GM06990 (cell line): ENCODE data around the gene CHI3L2.

Experiments
- DNase-seq: peaks from one replicate; pipeline ENCODE4 v3.0.0-alpha.2; 2011; ENCODE audit not compliant: insufficient read length; ENCODE audit errors: extremely low read depth
- H3K27me3 ChIP-seq: replicated peaks from 2 replicates; pipeline ENCODE4 v1.6.0; 2011; ENCODE audit warnings: low read length; ENCODE audit not compliant: control insufficient read depth, insufficient read depth
- H3K36me3 ChIP-seq: 2 replicates; pipeline ENCODE4 v1.5.1; 2011; ENCODE audit warnings: low read length; ENCODE audit not compliant: control insufficient read depth, insufficient read depth
- H3K4me3 ChIP-seq: replicated peaks from 2 replicates; pipeline ENCODE4 v1.5.1; 2011; ENCODE audit warnings: low read depth, mild to moderate bottlenecking, control low read depth, low read length
- CTCF ChIP-seq: IDR thresholded peaks from 2 replicates; pipeline ENCODE4 v1.5.1; 2011; ENCODE audit warnings: low read length, control low read depth, mild to moderate bottlenecking, inconsistent platforms; ENCODE audit not compliant: insufficient read depth, poor library complexity, severe bottlenecking

Gene CHI3L2

DNA sequence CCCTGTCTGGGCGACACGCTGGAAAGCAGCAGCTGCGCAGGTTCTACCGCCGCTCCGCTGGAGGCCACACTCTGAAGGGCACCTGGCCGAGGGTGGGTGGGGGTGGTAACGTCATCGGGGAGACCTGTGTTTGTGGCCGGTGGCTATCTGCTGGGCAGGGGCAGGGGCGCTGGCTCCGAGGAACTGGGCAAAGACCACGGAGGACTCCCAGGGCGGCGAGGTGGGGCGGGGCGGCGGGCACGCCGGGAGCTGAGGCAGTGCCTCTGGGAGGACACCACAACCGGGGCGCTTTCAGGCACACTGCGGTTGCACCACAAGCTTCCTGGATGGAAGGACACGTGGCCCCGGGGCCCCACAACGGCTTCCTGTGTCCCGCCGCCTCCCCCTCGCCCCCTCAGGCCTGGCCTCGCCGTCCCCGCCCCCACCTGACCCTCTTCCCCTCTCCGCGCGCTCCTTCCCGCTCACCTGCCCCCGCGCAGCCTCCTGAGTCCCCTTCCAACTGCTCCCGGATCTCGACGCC lies 23.8 kb upstream of the CHI3L2 start:
- peak; percentile 93 for DNase-seq
- peaks cover 3% of the 10 kb centered on the region for H3K36me3 ChIP-seq
- peak overlapping the region; percentile 71 for H3K4me3 ChIP-seq
- no peaks in the 10 kb centered on the region for H3K27me3 ChIP-seq
- no peak for TF ChIP-seq CTCF

DNA sequence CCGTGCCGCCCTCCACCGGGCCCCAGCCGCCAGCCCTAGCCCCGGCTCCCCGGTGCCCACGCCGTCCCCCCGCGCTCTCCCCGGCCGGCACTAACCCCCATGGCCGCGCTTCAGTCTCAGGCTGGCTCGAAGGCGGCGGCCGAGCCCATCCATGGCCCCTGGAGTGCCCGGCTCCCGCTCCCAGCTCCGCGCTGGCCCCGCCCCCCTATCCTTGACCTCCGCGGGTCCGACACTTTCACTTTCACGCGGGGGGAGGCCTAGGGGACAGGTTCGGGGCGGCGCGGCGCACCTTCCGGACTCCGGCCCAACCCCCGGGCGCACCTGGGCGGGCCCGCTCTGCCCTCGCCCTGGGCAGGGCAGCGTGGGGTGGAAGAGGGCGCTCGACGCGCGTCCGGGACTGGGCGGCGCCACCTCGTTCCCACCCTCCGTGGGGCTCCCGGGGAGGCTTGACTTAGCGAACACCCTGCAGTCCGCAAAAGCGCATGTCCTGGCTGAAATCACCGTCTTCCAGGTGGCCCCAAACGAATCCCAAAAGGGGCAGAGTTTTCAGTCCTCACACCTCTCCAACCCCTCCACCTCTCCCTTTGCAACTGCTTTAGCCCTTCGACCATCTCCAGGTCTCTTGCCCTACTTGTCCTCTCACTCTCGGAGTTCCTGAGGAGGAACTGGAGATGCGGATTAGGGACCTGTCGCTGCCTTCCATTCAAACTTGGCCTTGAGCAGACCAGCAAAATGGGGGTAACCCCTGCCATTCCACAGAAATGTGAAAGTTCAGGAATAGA lies 23.1 kb upstream of the CHI3L2 start:
- peak overlapping the region; percentile 71 for H3K4me3 ChIP-seq
- DNase-seq = peak; percentile 93
- no peak for TF ChIP-seq CTCF
- H3K36me3 ChIP-seq = peaks cover 1% of the 10 kb centered on the region
- H3K27me3 ChIP-seq = no peaks in the 10 kb centered on the region

GRCh38 chr1:111204983-111205713 lies 22.4 kb upstream of the CHI3L2 start:
- peak overlapping the region; percentile 71 for H3K4me3 ChIP-seq

GRCh38 chr1:111205714-111206050 lies 21.8 kb upstream of the CHI3L2 start:
- TF ChIP-seq CTCF = no peak
- Histone ChIP-seq H3K36me3 (no peaks in the 10 kb centered on the region; the same call in 1 of the 2 replicates), H3K4me3 (no peak overlapping the region), H3K27me3 (no peaks in the 10 kb centered on the region)
- DNase-seq = peak; percentile 44

More at GRCh38 chr1:111204983-111205713, 22.4 kb upstream of the CHI3L2 start:
- TF ChIP-seq CTCF = no peak
- no peaks in the 10 kb centered on the region for H3K27me3 ChIP-seq
- peaks cover 1% of the 10 kb centered on the region for H3K36me3 ChIP-seq
- DNase-seq = peak; percentile 39

GRCh38 chr1:111208921-111209320 lies 18.6 kb upstream of the CHI3L2 start:
- no peak for DNase-seq
- H3K27me3 ChIP-seq = no peaks in the 10 kb centered on the region
- no peak for TF ChIP-seq CTCF

More at GRCh38 chr1:111208921-111209320, 18.6 kb upstream of the CHI3L2 start:
- no peak overlapping the region for H3K4me3 ChIP-seq
- no peaks in the 10 kb centered on the region for H3K36me3 ChIP-seq
